Esophagus squamous epithelium (tissue), 5 donors: Measurements from ENCODE around the gene HECW1. TPM values are rescaled to one million over a fixed set of nuclear protein-coding genes. Genes with fewer than 3 reads are reported as not detected.
A peak's percentile ranks its signal among the peaks of the same experiment; 100 is the strongest.
"Not testable (repeated sequence)": the region's sequence is repeated elsewhere in the genome, so short reads cannot be mapped to it uniquely, and the experiment has no call there.

Experiments
- DNase-seq: peaks from one replicate; lab custom pipeline; 2025; lab: John Stamatoyannopoulos, UW
- H3K27ac ChIP-seq, 4 donors: fragments of 200-600 bp; sonication (generic); one replicate each; pipeline ENCODE4 v1.5.1; 2016 to 2019; ENCODE audit warnings: mild to moderate bottlenecking in 1 of 4
- H3K27me3 ChIP-seq, 4 donors: fragments of 200-600 bp; sonication (generic); 1 replicate in 3 of 4; 2 replicates in 1 of 4; pipeline versions ENCODE4 v1.5.1 to v1.6.0; 2017 to 2021; ENCODE audit warnings: antibody characterized with exemption in 1 of 4
- H3K36me3 ChIP-seq, 3 donors: fragments of 200-600 bp; sonication (generic); one replicate each; pipeline ENCODE4 v1.5.1; 2016 to 2019
- H3K4me1 ChIP-seq, 3 donors: fragments of 200-600 bp; sonication (generic); one replicate each; pipeline ENCODE4 v1.5.1; 2017 to 2019
- H3K4me3 ChIP-seq, 4 donors: fragments of 200-600 bp; sonication (generic); 1 replicate in 3 of 4; 2 replicates in 1 of 4; pipeline ENCODE4 v1.5.1; 2016 to 2019; ENCODE audit warnings: mild to moderate bottlenecking in 2 of 4, moderate library complexity in 1 of 4
- H3K9me3 ChIP-seq, 3 donors: fragments of 200-600 bp; sonication (generic); one replicate each; pipeline ENCODE4 v1.5.1; 2016 to 2019
- CTCF ChIP-seq, 6 experiments: fragments of 450-650 bp in 4 of 6; fragments of 200-600 bp in 2 of 6; sonication (generic) in 2 of 6; IDR thresholded peaks; one replicate each; pipeline ENCODE4 v1.5.1; 2016 to 2019; ENCODE audit warnings: antibody characterized with exemption in 6 of 6, mild to moderate bottlenecking in 4 of 6, moderate library complexity in 4 of 6
- POLR2A ChIP-seq, 4 donors: fragments of 450-650 bp; IDR thresholded peaks; one replicate each; pipeline ENCODE4 v1.6.1; 2017; ENCODE audit warnings: antibody characterized with exemption in 4 of 4, mild to moderate bottlenecking in 4 of 4, moderate library complexity in 3 of 4
- WGBS, 2 donors: methylation state at CpG; one replicate each; pipeline ENCODE4 v1.1.5; 2018; 5-methylcytosine and 5-hydroxymethylcytosine counted together
- intact Hi-C: fragments of 100-400 bp; cut with DNase I; formaldehyde crosslinking; loops from one replicate; pipeline ENCODE4 v1.15.0; 2022
- total RNA-seq, 4 donors: library from RNA; depleted of rRNA; stranded (reverse); fragments of >200 nt; gene quantifications; one replicate each; pipeline ENCODE4 v1.1.0, GENCODE V29; 2016
- donor health status: DM: yes; HTN: yes; CAD: no.

The HECW1 gene
- total RNA-seq: under 1 TPM in 3 of 4 donors, not detected in 1; 0.18 to 0.57 (median 0.19) TPM

GRCh38 chr7:43112459-43112940, at the start of gene HECW1:
Gene HECW1, plus strand, starts transcription at chr7:43112647. Its CDS starts 131,259 bp downstream, at chr7:43243906.
- no peak within 1 kb of the TSS for H3K27ac ChIP-seq
- no peaks in the 10 kb centered on the region for H3K9me3 ChIP-seq
- TF ChIP-seq POLR2A (IDR thresholded peaks at IDR 0.05) (no peak), CTCF (IDR thresholded peaks at IDR 0.05) (no peak)
- WGBS, 2 donors: 1 to 8% methylated on average over 8 to 24 of the region's 46 CpGs
- no peak for DNase-seq
- H3K27me3 ChIP-seq: peaks cover 10 to 83% (median 27%) of the 10 kb centered on the region in 4 donors
- H3K36me3 ChIP-seq: no peaks in the 10 kb centered on the region
- peaks cover 15 to 22% (median 22%) of the 10 kb centered on the region in 3 donors for H3K4me1 ChIP-seq
- H3K4me3 ChIP-seq: peak within 1 kb of the TSS; percentile 16 to 65 (median 39)
- intact Hi-C loops: loop anchor here (10.0 kb wide), 1 partner anchor 168 kb away; no protein-coding TSS in a partner anchor

- DNase-seq: no peak
- Histone ChIP-seq H3K36me3 (no peaks in the 10 kb centered on the region), H3K4me3 (no peak overlapping the region), H3K9me3 (no peaks in the 10 kb centered on the region), H3K27me3 (no peaks in the 10 kb centered on the region), H3K27ac (no peak overlapping the region), H3K4me1 (no peaks in the 10 kb centered on the region)
- intact Hi-C loops: no loop called here
- TF ChIP-seq POLR2A (IDR thresholded peaks at IDR 0.05) (no peak), CTCF (IDR thresholded peaks at IDR 0.05) (peak in 2 of 6 experiments; percentile 14 to 28)
- WGBS, 2 donors: 50 to 56% methylated on average over 6 to 7 of the region's 7 CpGs
Measured at GRCh38 chr7:43071604-43072003, 40.8 kb upstream of the HECW1 start.

- intact Hi-C loops: no loop called here
- no peak for DNase-seq
- Histone ChIP-seq H3K4me1 (no peaks in the 10 kb centered on the region), H3K9me3 (no peaks in the 10 kb centered on the region), H3K36me3 (no peaks in the 10 kb centered on the region), H3K4me3 (no peak overlapping the region), H3K27me3 (no peaks in the 10 kb centered on the region), H3K27ac (no peak overlapping the region)
- WGBS, 2 donors: 50 to 51% methylated on average over 6 of the region's 6 CpGs
- no peak for TF ChIP-seq CTCF (IDR thresholded peaks at IDR 0.05)
- no peak for TF ChIP-seq POLR2A (IDR thresholded peaks at IDR 0.05)
Measured at GRCh38 chr7:43072530-43072929, 39.9 kb upstream of the HECW1 start.

DNA sequence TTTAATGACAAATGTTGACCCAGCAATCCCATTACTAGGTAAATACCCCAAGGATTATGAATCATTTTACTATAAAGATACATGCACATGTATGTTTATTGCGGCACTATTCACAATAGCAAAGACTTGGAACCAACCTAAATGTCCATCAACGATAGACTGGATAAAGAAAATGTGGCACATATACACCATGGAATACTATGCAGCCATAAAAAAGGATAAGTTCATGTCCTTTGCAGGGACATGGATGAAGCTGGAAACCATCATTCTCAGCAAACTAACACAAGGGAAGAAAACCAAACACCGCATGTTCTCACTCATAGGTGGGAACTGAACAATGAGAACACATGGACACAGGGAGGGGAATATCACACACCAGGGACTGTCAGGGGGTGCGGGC, 38.6 kb upstream of the HECW1 start:
- intact Hi-C loops, H3K27me3 ChIP-seq, H3K36me3 ChIP-seq, H3K27ac ChIP-seq, H3K9me3 ChIP-seq, DNase-seq, H3K4me3 ChIP-seq, H3K4me1 ChIP-seq: not testable (repeated sequence)
- 88 to 98% methylated on average over 4 of the region's 4 CpGs for WGBS, 2 donors

GRCh38 chr7:43076189-43076605, 36.2 kb upstream of the HECW1 start:
- peaks cover 0 to 4% (median 0%) of the 10 kb centered on the region in 4 donors for H3K27me3 ChIP-seq
- 48 to 65% methylated on average over 5 of the region's 5 CpGs for WGBS, 2 donors
- TF ChIP-seq POLR2A (IDR thresholded peaks at IDR 0.05) (no peak), CTCF (IDR thresholded peaks at IDR 0.05) (no peak)
- no peak overlapping the region for H3K27ac ChIP-seq
- no peak overlapping the region for H3K4me3 ChIP-seq
- H3K9me3 ChIP-seq: no peaks in the 10 kb centered on the region
- no peak for DNase-seq
- H3K4me1 ChIP-seq: no peaks in the 10 kb centered on the region
- intact Hi-C loops: no loop called here
- no peaks in the 10 kb centered on the region for H3K36me3 ChIP-seq
